ENCODE measurements around the gene TLX1. TPM values are rescaled to one million over a fixed set of nuclear protein-coding genes. Genes with fewer than 3 reads are reported as not detected.

TLX1 gene
- total and polyA plus RNA-seq, 4 donors = not detected

GRCh38 chr10:101116754-101117153 is 14.3 kb upstream of the TLX1 start:
- Histone ChIP-seq H3K4me3 (no peak overlapping the region), H3K9me3 (ENCODE audit: control insufficient read depth in 4 of 4, insufficient read depth in 3 of 4, low read length in 3 of 4) (no peaks in the 10 kb centered on the region), H3K27me3 (ENCODE audit: control insufficient read depth in 3 of 3, insufficient read depth in 3 of 3, low read length in 2 of 3) (peaks cover 4 to 58% (median 22%) of the 10 kb centered on the region in 3 donors), H3K36me3 (ENCODE audit: control insufficient read depth in 4 of 4, insufficient read depth in 4 of 4, low read length in 4 of 4) (no peaks in the 10 kb centered on the region), H3K4me1 (ENCODE audit: control insufficient read depth in 5 of 5, insufficient read depth in 5 of 5, low read length in 5 of 5) (peaks cover 0 to 13% (median 2%) of the 10 kb centered on the region in 5 donors), H3K27ac (ENCODE audit: low read depth in 1 of 2, low read length in 1 of 2) (no peak overlapping the region), H3K9ac (ENCODE audit: insufficient read depth in 1 of 2, low read length in 2 of 2) (no peak overlapping the region)
- 88 to 93% methylated on average over 6 of the region's 6 CpGs for WGBS, 2 donors
- TF ChIP-seq, protein P1, sequence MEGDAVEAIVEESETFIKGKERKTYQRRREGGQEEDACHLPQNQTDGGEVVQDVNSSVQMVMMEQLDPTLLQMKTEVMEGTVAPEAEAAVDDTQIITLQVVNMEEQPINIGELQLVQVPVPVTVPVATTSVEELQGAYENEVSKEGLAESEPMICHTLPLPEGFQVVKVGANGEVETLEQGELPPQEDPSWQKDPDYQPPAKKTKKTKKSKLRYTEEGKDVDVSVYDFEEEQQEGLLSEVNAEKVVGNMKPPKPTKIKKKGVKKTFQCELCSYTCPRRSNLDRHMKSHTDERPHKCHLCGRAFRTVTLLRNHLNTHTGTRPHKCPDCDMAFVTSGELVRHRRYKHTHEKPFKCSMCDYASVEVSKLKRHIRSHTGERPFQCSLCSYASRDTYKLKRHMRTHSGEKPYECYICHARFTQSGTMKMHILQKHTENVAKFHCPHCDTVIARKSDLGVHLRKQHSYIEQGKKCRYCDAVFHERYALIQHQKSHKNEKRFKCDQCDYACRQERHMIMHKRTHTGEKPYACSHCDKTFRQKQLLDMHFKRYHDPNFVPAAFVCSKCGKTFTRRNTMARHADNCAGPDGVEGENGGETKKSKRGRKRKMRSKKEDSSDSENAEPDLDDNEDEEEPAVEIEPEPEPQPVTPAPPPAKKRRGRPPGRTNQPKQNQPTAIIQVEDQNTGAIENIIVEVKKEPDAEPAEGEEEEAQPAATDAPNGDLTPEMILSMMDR (IDR thresholded peaks at IDR 0.05; ENCODE audit: control extremely low read depth, extremely low read depth) = no peak
- ATAC-seq (ENCODE audit: insufficient read depth, low FRiP score) = no peak
- no peak for DNase-seq

DNA sequence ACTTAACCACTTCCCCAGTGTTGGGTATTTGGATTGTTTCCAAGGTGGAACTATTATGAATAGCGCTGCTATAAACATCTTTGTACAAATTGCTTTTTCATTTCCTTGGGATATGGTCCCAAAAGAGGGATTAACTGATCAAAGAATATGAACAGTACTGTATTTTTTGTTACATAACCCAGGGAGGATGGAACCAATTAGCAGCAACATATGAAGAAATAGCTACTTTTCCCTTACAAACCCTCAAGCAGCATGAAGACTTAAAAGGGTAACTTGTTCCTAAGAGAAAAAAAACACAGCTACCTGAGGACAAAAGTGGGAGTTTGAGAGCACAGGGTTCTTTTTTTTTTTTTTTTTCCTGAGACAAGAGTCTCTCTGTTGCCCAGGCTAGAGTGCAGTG is 13.1 kb upstream of the TLX1 start:
- TF ChIP-seq, protein P1 (IDR thresholded peaks at IDR 0.05; ENCODE audit: control extremely low read depth, extremely low read depth) = no peak
- DNase-seq = no peak
- Histone ChIP-seq H3K36me3 (ENCODE audit: control insufficient read depth in 4 of 4, insufficient read depth in 4 of 4, low read length in 4 of 4) (no peaks in the 10 kb centered on the region), H3K27ac (ENCODE audit: low read depth in 1 of 2, low read length in 1 of 2) (no peak overlapping the region), H3K4me3 (no peak overlapping the region), H3K27me3 (ENCODE audit: control insufficient read depth in 3 of 3, insufficient read depth in 3 of 3, low read length in 2 of 3) (peaks cover 4 to 65% (median 34%) of the 10 kb centered on the region in 3 donors), H3K9me3 (ENCODE audit: control insufficient read depth in 4 of 4, insufficient read depth in 3 of 4, low read length in 3 of 4) (no peaks in the 10 kb centered on the region), H3K4me1 (ENCODE audit: control insufficient read depth in 5 of 5, insufficient read depth in 5 of 5, low read length in 5 of 5) (peaks cover 0 to 15% (median 2%) of the 10 kb centered on the region in 5 donors), H3K9ac (ENCODE audit: insufficient read depth in 1 of 2, low read length in 2 of 2) (no peak overlapping the region)
- ATAC-seq (ENCODE audit: insufficient read depth, low FRiP score) = no peak
- 52 to 66% methylated on average over 1 of the region's 1 CpG for WGBS, 2 donors

GRCh38 chr10:101120520-101120883 is 10.6 kb upstream of the TLX1 start:
- Histone ChIP-seq H3K27me3 (ENCODE audit: control insufficient read depth in 3 of 3, insufficient read depth in 3 of 3, low read length in 2 of 3) (peaks cover 0 to 79% (median 55%) of the 10 kb centered on the region in 3 donors), H3K9ac (ENCODE audit: insufficient read depth in 1 of 2, low read length in 2 of 2) (no peak overlapping the region)
- 90 to 96% methylated on average over 2 of the region's 2 CpGs for WGBS, 2 donors

More at GRCh38 chr10:101120520-101120883, 10.6 kb upstream of the TLX1 start:
- DNase-seq = no peak
- no peak for ATAC-seq (ENCODE audit: insufficient read depth, low FRiP score)
- peaks cover 0 to 22% (median 6%) of the 10 kb centered on the region in 5 donors for H3K4me1 ChIP-seq (ENCODE audit: control insufficient read depth in 5 of 5, insufficient read depth in 5 of 5, low read length in 5 of 5)
- no peak overlapping the region for H3K27ac ChIP-seq (ENCODE audit: low read depth in 1 of 2, low read length in 1 of 2)
- peaks cover 0 to 2% (median 0%) of the 10 kb centered on the region in 4 donors for H3K9me3 ChIP-seq (ENCODE audit: control insufficient read depth in 4 of 4, insufficient read depth in 3 of 4, low read length in 3 of 4)
- no peaks in the 10 kb centered on the region for H3K36me3 ChIP-seq (ENCODE audit: control insufficient read depth in 4 of 4, insufficient read depth in 4 of 4, low read length in 4 of 4)
- no peak overlapping the region for H3K4me3 ChIP-seq
- TF ChIP-seq, protein P1 (IDR thresholded peaks at IDR 0.05; ENCODE audit: control extremely low read depth, extremely low read depth) = no peak
